Astrocyte of the spinal cord (primary cell): Measurements from ENCODE around the gene B3GALNT1.
A peak's percentile ranks its signal among the peaks of the same experiment; 100 is the strongest.

Experiments used
- DNase-seq: peaks from one replicate; pipeline ENCODE4 v3.0.0; 2011; ENCODE audit warnings: low read depth, low spot score
- H3K4me3 ChIP-seq: 2 replicates; pipeline ENCODE4 v1.5.1; 2011; ENCODE audit warnings: low read depth, mild to moderate bottlenecking, low read length, moderate library complexity
- CTCF ChIP-seq: IDR thresholded peaks from 2 replicates; pipeline ENCODE4 v1.5.1; 2012; ENCODE audit warnings: low read depth, mild to moderate bottlenecking, low read length, inconsistent platforms
- in situ Hi-C: cut with HindIII; loops from 2 replicates; pipeline ENCODE4 v1.10.0; 2017; ENCODE audit warnings: low sequenced_read_pairs

B3GALNT1 gene

GRCh38 chr3:161054860-161055604 lies 50.1 kb downstream of the B3GALNT1 start:
- no peak for DNase-seq
- no peak overlapping the region for H3K4me3 ChIP-seq
- no peak for TF ChIP-seq CTCF
- in situ Hi-C loops: no loop called here

DNA sequence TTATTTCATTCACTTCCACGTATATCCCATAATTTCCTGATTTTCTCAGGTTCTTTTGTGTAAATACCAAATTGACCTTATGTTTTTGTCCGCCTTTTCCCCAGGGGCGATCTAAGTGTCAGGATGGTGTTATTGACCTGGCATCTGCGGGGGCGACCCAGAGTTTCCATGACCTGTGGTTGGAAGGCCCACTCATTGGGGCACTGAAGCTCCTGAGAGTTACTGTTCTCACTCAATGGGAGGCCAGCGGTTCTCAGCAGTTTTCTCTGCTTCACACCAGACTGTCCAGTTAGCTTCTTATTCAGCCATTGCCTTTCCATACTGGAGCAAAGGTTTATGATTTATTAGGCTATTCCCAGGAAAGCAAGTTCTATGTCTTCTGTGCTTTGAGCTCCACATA lies 53.3 kb downstream of the B3GALNT1 start:
- no peak for TF ChIP-seq CTCF
- DNase-seq: no peak
- H3K4me3 ChIP-seq: no peak overlapping the region
- in situ Hi-C loops: no loop called here

- no peak overlapping the region for H3K4me3 ChIP-seq
- TF ChIP-seq CTCF: no peak
- no peak for DNase-seq
- in situ Hi-C loops: no loop called here
These were observed 54.2 kb downstream of the B3GALNT1 start for GRCh38 chr3:161050935-161051334.

- in situ Hi-C loops: no loop called here
- no peak overlapping the region for H3K4me3 ChIP-seq
- no peak for DNase-seq
- TF ChIP-seq CTCF: no peak
These were observed 55.4 kb downstream of the B3GALNT1 start for GRCh38 chr3:161049683-161050248.

- H3K4me3 ChIP-seq: no peak overlapping the region
- no peak for TF ChIP-seq CTCF
- no peak for DNase-seq
- in situ Hi-C loops: no loop called here
These were observed 61.7 kb downstream of the B3GALNT1 start for GRCh38 chr3:161043336-161044035.

DNA sequence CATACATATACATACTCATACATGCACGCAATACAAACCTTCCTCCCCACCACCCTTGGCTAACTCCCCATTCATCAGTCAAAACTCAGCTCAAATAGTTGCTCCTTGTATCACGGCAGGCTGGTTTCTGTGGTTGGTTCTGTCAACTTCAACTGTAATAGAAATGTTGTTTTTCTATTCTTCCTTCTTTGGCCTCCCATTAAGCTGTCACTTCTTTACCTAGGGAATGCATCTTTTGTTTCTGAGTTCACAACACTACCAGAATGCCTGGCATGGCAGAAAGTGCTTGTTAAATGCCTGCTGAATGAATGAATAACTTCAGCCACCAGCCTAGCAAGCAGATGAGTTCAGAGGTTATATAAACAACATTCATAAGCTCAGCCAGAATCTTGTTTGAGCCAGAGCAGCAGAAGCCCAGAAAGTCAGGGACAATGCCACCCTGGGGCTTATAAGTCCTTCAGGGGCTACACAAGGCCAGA lies 63.1 kb downstream of the B3GALNT1 start:
- peak; percentile 53 for DNase-seq
- TF ChIP-seq CTCF: no peak
- H3K4me3 ChIP-seq: no peak overlapping the region
- in situ Hi-C loops: no loop called here
